Astrocyte of the spinal cord (primary cell): ENCODE data around the gene RBFOX2.
A peak's percentile ranks its signal among the peaks of the same experiment; 100 is the strongest.

Experiments used
- DNase-seq: peaks from one replicate; pipeline ENCODE4 v3.0.0; 2011; ENCODE audit warnings: low read depth, low spot score
- H3K4me3 ChIP-seq: 2 replicates; pipeline ENCODE4 v1.5.1; 2011; ENCODE audit warnings: low read depth, mild to moderate bottlenecking, low read length, moderate library complexity
- in situ Hi-C: cut with HindIII; loops from 2 replicates; pipeline ENCODE4 v1.10.0; 2017; ENCODE audit warnings: low sequenced_read_pairs
- TF ChIP-seq, protein P1 (sequence below): IDR thresholded peaks from 2 replicates; pipeline ENCODE4 v1.5.1; 2012; ENCODE audit warnings: low read depth, mild to moderate bottlenecking, low read length, inconsistent platforms

The RBFOX2 gene

DNA sequence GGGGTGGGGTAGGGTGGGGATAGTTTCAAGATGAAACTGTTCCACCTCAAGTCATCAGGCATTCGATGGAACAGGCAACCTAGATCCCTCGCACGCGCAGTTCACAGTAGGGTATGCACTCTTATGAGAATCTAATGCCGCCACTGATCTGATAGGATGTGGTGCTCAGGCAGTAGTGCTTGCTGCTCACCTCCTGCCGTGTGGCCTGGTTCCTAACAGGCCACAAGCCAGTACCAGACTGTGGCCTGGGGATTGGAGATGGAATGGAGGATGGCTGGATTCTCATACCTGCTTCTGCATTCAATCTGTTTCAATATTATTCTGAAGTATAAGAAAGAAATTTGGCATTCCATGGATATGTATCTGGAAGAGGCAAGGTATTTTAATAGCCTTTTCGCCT lies 73.1 kb downstream of the RBFOX2 start:
- no peak overlapping the region for H3K4me3 ChIP-seq
- in situ Hi-C loops = no loop called here
- TF ChIP-seq, protein P1, sequence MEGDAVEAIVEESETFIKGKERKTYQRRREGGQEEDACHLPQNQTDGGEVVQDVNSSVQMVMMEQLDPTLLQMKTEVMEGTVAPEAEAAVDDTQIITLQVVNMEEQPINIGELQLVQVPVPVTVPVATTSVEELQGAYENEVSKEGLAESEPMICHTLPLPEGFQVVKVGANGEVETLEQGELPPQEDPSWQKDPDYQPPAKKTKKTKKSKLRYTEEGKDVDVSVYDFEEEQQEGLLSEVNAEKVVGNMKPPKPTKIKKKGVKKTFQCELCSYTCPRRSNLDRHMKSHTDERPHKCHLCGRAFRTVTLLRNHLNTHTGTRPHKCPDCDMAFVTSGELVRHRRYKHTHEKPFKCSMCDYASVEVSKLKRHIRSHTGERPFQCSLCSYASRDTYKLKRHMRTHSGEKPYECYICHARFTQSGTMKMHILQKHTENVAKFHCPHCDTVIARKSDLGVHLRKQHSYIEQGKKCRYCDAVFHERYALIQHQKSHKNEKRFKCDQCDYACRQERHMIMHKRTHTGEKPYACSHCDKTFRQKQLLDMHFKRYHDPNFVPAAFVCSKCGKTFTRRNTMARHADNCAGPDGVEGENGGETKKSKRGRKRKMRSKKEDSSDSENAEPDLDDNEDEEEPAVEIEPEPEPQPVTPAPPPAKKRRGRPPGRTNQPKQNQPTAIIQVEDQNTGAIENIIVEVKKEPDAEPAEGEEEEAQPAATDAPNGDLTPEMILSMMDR = no peak
- no peak for DNase-seq

DNA sequence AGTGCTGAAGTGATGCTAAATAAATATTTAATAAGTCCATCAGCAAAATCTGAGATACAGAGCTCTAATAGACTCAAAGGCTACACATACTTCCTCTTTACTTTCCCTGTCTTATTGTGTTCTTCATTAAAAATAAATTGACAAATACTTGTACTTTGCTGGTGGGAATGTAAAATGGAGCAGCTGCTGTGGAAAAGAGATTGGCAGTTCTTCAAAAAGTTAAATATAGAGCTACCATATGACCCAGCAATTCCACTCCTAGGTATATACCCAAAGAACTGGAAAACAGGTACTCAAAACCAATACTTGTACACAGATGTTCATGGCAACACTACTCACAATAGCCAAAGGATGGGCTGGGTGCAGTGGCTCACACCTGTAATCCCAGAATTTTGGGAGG lies 76.0 kb downstream of the RBFOX2 start:
- no peak for DNase-seq
- TF ChIP-seq, protein P1 = no peak
- no peak overlapping the region for H3K4me3 ChIP-seq
- in situ Hi-C loops = no loop called here

DNA sequence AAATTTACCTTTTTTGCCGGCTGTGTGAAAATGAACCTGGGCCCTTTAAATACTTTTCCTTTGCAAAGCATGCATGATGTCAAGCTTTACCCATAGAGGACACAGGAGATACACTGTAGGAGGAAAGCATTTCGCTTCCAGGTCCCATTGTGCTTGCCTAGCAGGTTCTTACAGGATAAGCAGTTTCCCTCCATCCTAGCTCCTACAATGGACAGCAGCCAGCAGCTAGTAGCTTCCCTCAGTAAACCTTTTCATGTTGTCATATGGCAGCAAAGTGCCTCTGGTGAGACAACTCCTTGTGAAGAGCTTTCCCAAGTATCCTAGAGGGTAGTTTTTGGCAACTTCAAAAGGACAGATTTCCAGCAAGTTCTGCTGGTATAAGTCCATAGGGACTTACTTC lies 78.4 kb downstream of the RBFOX2 start:
- no peak for DNase-seq
- in situ Hi-C loops = no loop called here
- H3K4me3 ChIP-seq = no peak overlapping the region
- TF ChIP-seq, protein P1 = no peak

DNA sequence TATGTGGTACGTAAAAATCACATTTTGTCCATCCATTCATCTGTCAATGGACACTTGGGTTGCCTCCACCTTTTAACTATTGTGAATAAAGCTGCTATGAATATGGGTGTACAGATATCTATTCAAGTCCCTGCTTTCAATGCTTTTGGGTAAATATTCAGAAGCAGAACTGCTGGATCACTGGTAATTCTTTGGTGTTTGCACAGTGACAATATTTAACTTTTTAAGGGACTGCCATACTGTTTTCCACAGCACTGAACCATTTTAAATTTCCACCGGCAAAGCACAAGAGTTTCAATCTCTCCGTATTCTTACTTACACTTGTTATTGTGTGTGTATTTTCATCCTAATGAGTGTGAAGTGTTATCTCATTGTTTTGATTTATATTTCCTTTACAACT lies 79.4 kb downstream of the RBFOX2 start:
- H3K4me3 ChIP-seq = no peak overlapping the region
- no peak for DNase-seq
- TF ChIP-seq, protein P1 = no peak
- in situ Hi-C loops = no loop called here

DNA sequence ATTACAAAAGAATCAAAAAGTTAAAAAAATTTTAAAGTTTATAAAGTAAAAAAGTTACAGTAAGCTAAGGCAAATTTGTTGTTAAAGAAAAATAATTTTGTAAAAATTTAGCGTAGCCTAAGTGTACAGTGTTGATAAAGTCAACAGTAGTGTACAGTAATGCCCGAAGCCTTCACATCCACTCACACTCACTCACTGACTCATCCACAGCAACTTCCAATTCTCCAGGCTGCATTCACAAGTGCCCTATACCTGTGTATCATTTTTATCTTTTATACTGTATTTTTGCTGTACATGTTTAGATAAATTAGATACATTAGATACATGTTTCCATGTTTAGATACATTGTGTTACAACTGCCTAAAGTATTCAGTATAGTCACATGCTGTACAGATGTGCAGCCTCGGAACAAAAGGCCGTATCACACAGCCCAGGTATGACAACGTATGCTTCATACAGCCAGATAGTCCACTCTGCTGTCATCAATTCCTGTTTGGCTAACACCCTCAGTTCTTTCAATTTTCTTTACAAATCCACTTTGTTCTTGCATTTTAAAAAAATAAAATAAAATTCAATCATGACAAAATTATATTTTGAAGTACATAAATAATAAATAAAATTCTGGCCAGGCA lies 80.7 kb downstream of the RBFOX2 start:
- no peak overlapping the region for H3K4me3 ChIP-seq
- DNase-seq = peak; percentile 41
- in situ Hi-C loops = no loop called here
- TF ChIP-seq, protein P1 = no peak

DNA sequence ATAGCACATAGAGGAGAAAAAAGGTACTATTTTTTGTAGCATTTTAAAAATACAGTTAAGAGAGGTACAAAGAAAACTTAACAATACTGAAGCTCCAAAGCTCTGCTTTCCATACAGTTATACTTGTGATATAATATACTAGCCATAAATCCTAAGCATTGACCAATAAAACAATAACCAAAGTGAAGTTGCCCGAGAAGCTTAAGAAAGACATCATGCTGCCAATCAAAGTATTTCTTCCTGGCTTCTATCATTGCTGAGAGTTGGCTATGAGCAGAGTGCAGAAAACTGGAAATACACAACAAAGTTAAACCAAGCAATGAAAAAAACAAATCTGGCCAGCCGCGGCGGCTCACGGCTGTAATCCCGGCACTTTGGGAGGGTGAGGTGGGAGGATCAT lies 84.2 kb downstream of the RBFOX2 start:
- no peak overlapping the region for H3K4me3 ChIP-seq
- TF ChIP-seq, protein P1 = no peak
- no peak for DNase-seq
- in situ Hi-C loops = no loop called here

DNA sequence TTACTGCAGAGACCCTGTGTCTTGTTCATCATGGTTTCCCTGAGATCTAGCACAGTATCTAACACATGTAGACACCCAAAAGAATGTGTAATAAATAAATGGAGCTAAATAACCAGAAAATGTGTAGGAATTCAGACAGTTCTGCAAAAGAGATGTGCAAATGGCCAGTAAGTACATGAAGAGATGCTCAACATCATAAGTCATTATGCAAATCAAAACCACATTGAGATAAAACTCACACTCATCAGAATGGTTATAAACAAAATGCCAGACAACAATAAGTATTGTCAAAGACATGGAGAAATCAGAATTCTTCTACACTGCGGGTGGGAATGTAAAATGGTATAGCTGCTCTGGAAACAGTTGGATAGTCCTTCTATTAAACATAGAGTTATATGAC lies 88.5 kb downstream of the RBFOX2 start:
- H3K4me3 ChIP-seq = no peak overlapping the region
- DNase-seq = no peak
- in situ Hi-C loops = no loop called here
- TF ChIP-seq, protein P1 = no peak
